H1 (cell line): Measurements from ENCODE around the gene ZFAND4. TPM values are rescaled to one million over a fixed set of nuclear protein-coding genes. Genes with fewer than 3 reads are reported as not detected.
"Not testable (repeated sequence)": the region's sequence is repeated elsewhere in the genome, so short reads cannot be mapped to it uniquely, and the experiment has no call there.

Experiments used
- CTCF ChIA-PET: fragments of 300-600 bp; sonication (Branson Sonifier 250); formaldehyde crosslinking; loops from one replicate; lab custom pipeline; 2021; ENCODE audit not compliant: partially characterized antibody; lab: Charles Lee
- POLR2A ChIA-PET: fragments of 300-600 bp; sonication (Branson Sonifier 250); formaldehyde crosslinking; loops from one replicate; lab custom pipeline; 2021; ENCODE audit warnings: inconsistent platforms; ENCODE audit not compliant: partially characterized antibody; lab: Charles Lee
- DNase-seq, 2 experiments: peaks; one replicate each; pipeline versions ENCODE4 v3.0.0 to v3.0.0-alpha.2; 2010 to 2022; ENCODE audit warnings: low spot score in 2 of 2, low read depth in 1 of 2, mixed read lengths in 1 of 2
- FAIRE-seq: peaks from 2 replicates; lab custom pipeline; 2011; peaks lifted over from hg19 to GRCh38; lab: Jason Lieb, UNC
- H2AFZ ChIP-seq: 2 replicates; pipeline ENCODE4 v1.8.1; 2012; ENCODE audit warnings: low read length, inconsistent platforms
- H2AK5ac ChIP-seq: 2 replicates; pipeline ENCODE4 v1.6.1; 2013; ENCODE audit warnings: low read depth, low read length
- H2BK120ac ChIP-seq: replicated peaks from 2 replicates; pipeline ENCODE3; 2013; ENCODE audit warnings: low read depth, low read length, inconsistent platforms
- H2BK12ac ChIP-seq: 2 replicates; pipeline ENCODE4 v1.6.1; 2013; ENCODE audit warnings: low read depth, low read length
- H2BK15ac ChIP-seq: 2 replicates; pipeline ENCODE4 v1.6.1; 2013; ENCODE audit warnings: low read length
- H2BK20ac ChIP-seq: 2 replicates; pipeline ENCODE4 v1.6.1; 2013; ENCODE audit warnings: low read length
- H2BK5ac ChIP-seq: 2 replicates; pipeline ENCODE4 v1.6.1; 2013; ENCODE audit warnings: low read depth, low read length
- H3K14ac ChIP-seq: 2 replicates; pipeline ENCODE4 v1.6.1; 2013; ENCODE audit warnings: inconsistent platforms; ENCODE audit not compliant: insufficient read length
- H3K18ac ChIP-seq: 2 replicates; pipeline ENCODE4 v1.6.1; 2013; ENCODE audit warnings: low read length; ENCODE audit errors: extremely low read depth
- H3K23ac ChIP-seq: 2 replicates; pipeline ENCODE4 v1.6.1; 2013; ENCODE audit warnings: inconsistent platforms; ENCODE audit not compliant: insufficient read length
- H3K23me2 ChIP-seq: 2 replicates; pipeline ENCODE4 v1.6.1; 2013; ENCODE audit warnings: low read depth, low read length
- H3K27ac ChIP-seq: 2 replicates; pipeline ENCODE4 v1.6.1; 2011; ENCODE audit warnings: low read depth, low read length, inconsistent platforms
- H3K27me3 ChIP-seq, 4 experiments: replicated peaks in 1 of 4; 1 replicate in 1 of 4; 2 replicates in 3 of 4; pipeline versions ENCODE4 v1.6.1 to v1.8.1; 2011 to 2013; ENCODE audit warnings: low read length in 3 of 4, mild to moderate bottlenecking in 3 of 4, inconsistent platforms in 2 of 4, mixed read lengths in 2 of 4, moderate library complexity in 1 of 4; ENCODE audit not compliant: control insufficient read depth in 3 of 4, insufficient read depth in 3 of 4; ENCODE audit errors: extremely low read depth in 1 of 4
- H3K36me3 ChIP-seq, 4 experiments: 2 replicates each; pipeline versions ENCODE4 v1.6.1 to v1.8.1; 2011 to 2013; ENCODE audit warnings: mild to moderate bottlenecking in 4 of 4, low read length in 3 of 4, moderate library complexity in 2 of 4, control low read depth in 1 of 4, inconsistent platforms in 1 of 4; ENCODE audit not compliant: insufficient read depth in 4 of 4, control insufficient read depth in 2 of 4
- H3K4ac ChIP-seq: replicated peaks from 2 replicates; pipeline ENCODE3; 2013; ENCODE audit warnings: low read length, low read depth, mixed read lengths, inconsistent platforms; ENCODE audit not compliant: insufficient read length
- H3K4me1 ChIP-seq, 4 experiments: replicated peaks in 1 of 4; 1 replicate in 1 of 4; 2 replicates in 3 of 4; pipeline versions ENCODE4 v1.6.1 to v1.8.1; 2011 to 2013; ENCODE audit warnings: low read length in 3 of 4, inconsistent platforms in 2 of 4, mixed read lengths in 1 of 4; ENCODE audit not compliant: insufficient read depth in 4 of 4, control insufficient read depth in 3 of 4
- H3K4me2 ChIP-seq, 2 experiments: 2 replicates each; pipeline versions ENCODE4 v1.6.1 to v1.8.1; 2011 to 2013; ENCODE audit warnings: low read depth in 2 of 2, low read length in 2 of 2, control low read depth in 1 of 2, inconsistent platforms in 1 of 2, mild to moderate bottlenecking in 1 of 2; ENCODE audit not compliant: insufficient read depth in 1 of 2
- H3K4me3 ChIP-seq, 4 experiments: fragments of 200-600, 300-600 bp in 1 of 4; sonication (generic), shearing (Covaris generic), sonication (Bioruptor Twin) in 1 of 4; 2 replicates each; pipeline versions ENCODE4 v1.5.1 to v1.8.1; 2011 to 2016; ENCODE audit warnings: low read length in 4 of 4, low read depth in 3 of 4, control low read depth in 2 of 4, inconsistent platforms in 2 of 4, mild to moderate bottlenecking in 2 of 4, mixed read lengths in 1 of 4, moderate library complexity in 1 of 4; ENCODE audit not compliant: insufficient read depth in 2 of 4; ENCODE audit errors: extremely low read depth in 1 of 4
- H3K56ac ChIP-seq: replicated peaks from 2 replicates; pipeline ENCODE3; 2013; ENCODE audit warnings: low read depth, mild to moderate bottlenecking, mixed read lengths, low read length, inconsistent platforms; ENCODE audit not compliant: insufficient read length
- H3K79me1 ChIP-seq: 2 replicates; pipeline ENCODE4 v1.6.1; 2013; ENCODE audit warnings: low read depth, low read length, control low read depth
- H3K79me2 ChIP-seq, 2 experiments: 2 replicates each; pipeline versions ENCODE4 v1.6.1 to v1.8.1; 2012 to 2013; ENCODE audit warnings: low read length in 2 of 2, mild to moderate bottlenecking in 2 of 2, inconsistent platforms in 1 of 2; ENCODE audit not compliant: insufficient read depth in 2 of 2, control insufficient read depth in 1 of 2
- H3K9ac ChIP-seq, 4 experiments: replicated peaks in 1 of 4; 1 replicate in 1 of 4; 2 replicates in 3 of 4; pipeline versions ENCODE4 v1.6.1 to v1.8.1; 2011 to 2013; ENCODE audit warnings: low read depth in 3 of 4, low read length in 3 of 4, control low read depth in 2 of 4, mild to moderate bottlenecking in 2 of 4, moderate library complexity in 2 of 4, inconsistent platforms in 1 of 4; ENCODE audit errors: extremely low read depth in 1 of 4
- H3K9me3 ChIP-seq, 2 experiments: 2 replicates each; pipeline versions ENCODE4 v1.6.1 to v1.8.1; 2012 to 2013; ENCODE audit warnings: mild to moderate bottlenecking in 2 of 2, moderate library complexity in 2 of 2, control low read depth in 1 of 2, inconsistent platforms in 1 of 2, low read depth in 1 of 2, low read length in 1 of 2, mixed read lengths in 1 of 2; ENCODE audit not compliant: insufficient read depth in 2 of 2
- H4K20me1 ChIP-seq, 2 experiments: replicated peaks in 1 of 2; 2 replicates each; pipeline versions ENCODE3 to v1.8.1; 2011 to 2013; ENCODE audit warnings: inconsistent platforms in 2 of 2, low read length in 2 of 2, mild to moderate bottlenecking in 1 of 2; ENCODE audit not compliant: insufficient read depth in 2 of 2, control insufficient read depth in 1 of 2
- H4K5ac ChIP-seq: 2 replicates; pipeline ENCODE4 v1.6.1; 2013; ENCODE audit warnings: low read length, low read depth, mixed read lengths, inconsistent platforms; ENCODE audit not compliant: insufficient read length
- H4K8ac ChIP-seq: 2 replicates; pipeline ENCODE4 v1.8.0; 2013; ENCODE audit warnings: mild to moderate bottlenecking, moderate library complexity, low read length, inconsistent platforms; ENCODE audit not compliant: insufficient read depth; ENCODE audit errors: extremely low read depth
- H4K91ac ChIP-seq: replicated peaks from 2 replicates; pipeline ENCODE3; 2013; ENCODE audit warnings: low read length, mixed read lengths, inconsistent platforms; ENCODE audit not compliant: insufficient read length
- ASH2L ChIP-seq: fragments of 200-600, 300-600 bp; sonication (generic); IDR thresholded peaks from one replicate; pipeline ENCODE4 v1.7.1; 2017; ENCODE audit warnings: low read length
- CEBPB ChIP-seq: IDR thresholded peaks from 2 replicates; pipeline ENCODE4 v1.6.1; 2012; ENCODE audit warnings: low read depth, low read length
- GABPA ChIP-seq: IDR thresholded peaks from 2 replicates; pipeline ENCODE4 v1.6.1; 2011; ENCODE audit warnings: mild to moderate bottlenecking, low read length, moderate library complexity, borderline replicate concordance; ENCODE audit not compliant: insufficient read depth
- KDM5A ChIP-seq: fragments of 200-600 bp; IDR thresholded peaks from 2 replicates; pipeline ENCODE4 v1.7.1; 2012; ENCODE audit warnings: mild to moderate bottlenecking, low read length, inconsistent platforms, mixed read lengths
- NRF1 ChIP-seq: IDR thresholded peaks from 2 replicates; pipeline ENCODE4 v1.6.1; 2011; ENCODE audit warnings: mild to moderate bottlenecking, low read depth, low read length, improper control_type of control experiment
- RAD21 ChIP-seq, 2 experiments: IDR thresholded peaks in 1 of 2; conservative IDR thresholded peaks in 1 of 2; 2 replicates each; pipeline ENCODE4 v1.6.1; 2011; ENCODE audit warnings: low read depth in 2 of 2, low read length in 2 of 2, improper control_type of control experiment in 1 of 2, inconsistent platforms in 1 of 2, mild to moderate bottlenecking in 1 of 2, moderate library complexity in 1 of 2
- SAP30 ChIP-seq: fragments of 300-600 bp; sonication (generic); IDR thresholded peaks from 2 replicates; pipeline ENCODE4 v1.7.1; 2012; ENCODE audit warnings: low read length, moderate library complexity, mild to moderate bottlenecking, inconsistent platforms; ENCODE audit not compliant: insufficient read depth, insufficient replicate concordance
- SIN3A ChIP-seq, 2 experiments: IDR thresholded peaks in 1 of 2; conservative IDR thresholded peaks in 1 of 2; 2 replicates each; pipeline ENCODE4 v1.6.1; 2011 to 2012; ENCODE audit warnings: low read length in 2 of 2, improper control_type of control experiment in 1 of 2, low read depth in 1 of 2, mild to moderate bottlenecking in 1 of 2
- SIRT6 ChIP-seq: IDR thresholded peaks from one replicate; pipeline ENCODE4 v1.7.1; 2012; ENCODE audit warnings: low read length, inconsistent platforms
- TCF12 ChIP-seq: IDR thresholded peaks from 2 replicates; pipeline ENCODE4 v1.6.1; 2011; ENCODE audit warnings: low read depth, mild to moderate bottlenecking, low read length
- WGBS, 2 experiments: shearing (Covaris generic) in 1 of 2; methylation state at CpG; one replicate each; pipeline versions ENCODE4 v1.1.6 to v1.1.7; 2013 to 2015; ENCODE audit warnings: low lambda C conversion rate in 2 of 2, mixed read lengths in 2 of 2, inconsistent platforms in 1 of 2, low coverage in 1 of 2, missing lambda C conversion rate in 1 of 2; ENCODE audit not compliant: insufficient replicate concordance in 2 of 2, insufficient coverage in 1 of 2, insufficient read length in 1 of 2; ENCODE audit errors: extremely low coverage in 1 of 2, missing lambda C conversion rate in 1 of 2; 5-methylcytosine and 5-hydroxymethylcytosine counted together
- polyA plus RNA-seq, 7 experiments: library from polyadenylated mRNA; depleted of rRNA in 3 of 7; stranded (reverse) in 5 of 7; unstranded in 2 of 7; fragments of >200 nt in 5 of 7; fragments of 200-250 nt in 2 of 7; gene quantifications; 1 replicate in 5 of 7; 2 replicates in 1 of 7; 4 replicates in 1 of 7; pipeline versions ENCODE4 v1.2.1 to v1.2.3, GENCODE V29; 2011 to 2013; ENCODE audit warnings: missing spikeins in 2 of 7, mixed read lengths in 2 of 7
- total RNA-seq: library from RNA; stranded (reverse); fragmentation: NEBNext Ultra II Directional; extraction: Animal tissue kit (Norgen Biotek cat#: 25700); gene quantifications from 2 replicates; pipeline ENCODE4 v1.2.1, GENCODE V29; 2021

The ZFAND4 gene
- total and polyA plus RNA-seq, 2 of the 8 experiments (the other 6 are each of a cell fraction or from before 2014, with no cell fraction given): 2.8 to 17.8 TPM

DNA sequence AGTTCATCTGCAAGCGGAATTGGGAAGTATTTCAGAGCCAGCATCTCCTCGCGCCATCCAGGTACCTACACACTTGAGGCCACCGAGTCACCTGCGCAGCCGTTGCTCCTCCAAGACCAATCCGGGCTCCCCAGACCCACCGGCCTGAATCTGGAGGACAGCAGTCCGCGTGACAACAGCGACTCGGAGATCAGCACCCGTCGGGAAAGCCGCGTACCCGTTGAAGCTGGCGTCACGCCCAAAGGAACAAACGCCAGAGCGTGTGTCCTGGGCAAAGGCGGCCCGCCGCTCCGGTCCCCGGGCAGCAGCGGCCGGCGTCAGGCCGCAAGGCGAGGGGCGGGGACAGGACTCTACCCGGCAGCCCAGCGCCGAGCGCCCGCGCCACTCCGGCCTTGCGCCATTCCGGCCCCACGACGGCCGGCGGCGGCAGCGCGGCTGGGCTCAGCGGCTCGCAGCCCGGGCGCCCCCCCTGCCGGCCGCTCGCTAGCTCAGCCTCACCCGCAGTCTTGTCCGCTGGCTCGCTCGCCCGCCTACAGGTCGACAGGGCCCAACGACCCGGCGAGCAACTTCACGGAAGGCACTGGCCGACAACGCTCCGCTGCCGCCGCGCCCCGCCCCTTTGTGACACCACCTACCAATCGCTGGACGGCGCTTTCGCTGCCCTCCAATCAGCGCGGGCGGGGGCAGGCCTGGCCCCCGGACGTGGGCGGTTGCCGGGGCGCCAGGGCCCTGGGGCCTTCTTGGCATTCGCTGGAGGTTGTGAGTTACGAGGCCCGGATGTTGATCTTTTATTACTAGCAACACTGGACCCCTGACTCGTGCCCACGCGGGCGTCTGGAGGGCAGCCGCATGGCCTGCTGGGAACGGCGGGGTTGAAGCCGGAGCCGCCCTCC, at the start of gene ZFAND4 (continued):
- TF ChIP-seq SIN3A (conservative IDR thresholded peaks at IDR 0.05 in 1 of 2, IDR thresholded peaks at IDR 0.05 in 1 of 2; ENCODE audit: low read depth in 1 of 2, low read length in 2 of 2): 0 out of 4 replicates have a peak, but pooled peaks of 1 of the 2 experiments have one; percentile 17
- no peak; the same call in 1 of the 2 replicates for TF ChIP-seq CEBPB
- TF ChIP-seq SIRT6: no peak
- no peak for TF ChIP-seq TCF12
- peak; percentile 44 to 72 for TF ChIP-seq RAD21 (IDR thresholded peaks at IDR 0.05 in 1 of 2, conservative IDR thresholded peaks at IDR 0.05 in 1 of 2; ENCODE audit: low read depth in 2 of 2, low read length in 2 of 2)
- TF ChIP-seq NRF1: peak; percentile 25; the same call in 1 of the 2 replicates
- no peak for TF ChIP-seq GABPA
- no peak; the same call in 1 of the 2 replicates for TF ChIP-seq KDM5A
- TF ChIP-seq ASH2L: peak; percentile 29
- TF ChIP-seq SAP30: no peak

DNA sequence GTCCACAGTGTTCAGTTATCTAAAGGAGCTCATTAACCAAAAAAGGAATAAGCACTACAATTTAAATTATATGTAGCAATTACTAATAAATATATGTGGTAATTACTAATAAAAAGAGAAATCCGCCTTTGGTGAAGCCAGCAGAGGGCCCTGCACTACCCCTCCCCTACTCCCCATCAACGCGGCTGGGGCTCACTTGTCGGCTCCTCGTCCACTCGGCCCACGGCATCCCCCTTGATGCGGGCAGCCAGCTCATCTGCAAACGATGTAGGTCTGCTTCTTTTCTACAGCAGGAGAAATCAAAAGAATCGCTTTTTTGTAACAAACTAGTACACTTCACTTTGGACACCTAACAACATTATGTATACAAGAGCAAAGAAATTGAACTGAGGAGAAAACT, 48.9 kb upstream of the ZFAND4 start:
- H3K23me2 ChIP-seq, FAIRE-seq, H4K20me1 ChIP-seq, H3K56ac ChIP-seq, H2BK5ac ChIP-seq, H2AFZ ChIP-seq, DNase-seq, H3K18ac ChIP-seq, H3K4me1 ChIP-seq, H4K5ac ChIP-seq, H2BK20ac ChIP-seq, H3K27me3 ChIP-seq, H3K9ac ChIP-seq, POLR2A ChIA-PET, H3K4ac ChIP-seq, H4K91ac ChIP-seq, CTCF ChIA-PET, H2BK12ac ChIP-seq, H3K4me3 ChIP-seq, H3K36me3 ChIP-seq, H4K8ac ChIP-seq, H3K14ac ChIP-seq, H3K4me2 ChIP-seq, H3K79me2 ChIP-seq, H2BK15ac ChIP-seq, H2AK5ac ChIP-seq, H3K9me3 ChIP-seq, H2BK120ac ChIP-seq, H3K23ac ChIP-seq, H3K27ac ChIP-seq, H3K79me1 ChIP-seq: not testable (repeated sequence)
- 92% methylated on average over 10 of the region's 10 CpGs; no CpG with 5 or more reads in 1 of the 2 experiments for WGBS, 2 experiments
